ENCODE measurements around the gene PHOX2A.

The PHOX2A gene

GRCh38 chr11:72243173-72244059 is 560 bp downstream of the PHOX2A start:
- no peak overlapping the region for H3K4me3 ChIP-seq (replicated peaks; ENCODE audit: insufficient read depth, low read length)
- H3K27ac ChIP-seq (replicated peaks), result no peak overlapping the region
- DNase-seq (ENCODE audit: low read depth in 1 of 2, low spot score in 1 of 2), result no peak
- TF ChIP-seq GABPA (IDR thresholded peaks at IDR 0.05; ENCODE audit: low read depth) (no peak), CTCF (IDR thresholded peaks at IDR 0.05; ENCODE audit: insufficient read depth, low read length) (no peak), POLR2AphosphoS5 (IDR thresholded peaks at IDR 0.05; ENCODE audit: low read depth) (no peak), SPI1 (IDR thresholded peaks at IDR 0.05; ENCODE audit: borderline replicate concordance, low read depth) (no peak)
- TF ChIP-seq, protein P1, sequence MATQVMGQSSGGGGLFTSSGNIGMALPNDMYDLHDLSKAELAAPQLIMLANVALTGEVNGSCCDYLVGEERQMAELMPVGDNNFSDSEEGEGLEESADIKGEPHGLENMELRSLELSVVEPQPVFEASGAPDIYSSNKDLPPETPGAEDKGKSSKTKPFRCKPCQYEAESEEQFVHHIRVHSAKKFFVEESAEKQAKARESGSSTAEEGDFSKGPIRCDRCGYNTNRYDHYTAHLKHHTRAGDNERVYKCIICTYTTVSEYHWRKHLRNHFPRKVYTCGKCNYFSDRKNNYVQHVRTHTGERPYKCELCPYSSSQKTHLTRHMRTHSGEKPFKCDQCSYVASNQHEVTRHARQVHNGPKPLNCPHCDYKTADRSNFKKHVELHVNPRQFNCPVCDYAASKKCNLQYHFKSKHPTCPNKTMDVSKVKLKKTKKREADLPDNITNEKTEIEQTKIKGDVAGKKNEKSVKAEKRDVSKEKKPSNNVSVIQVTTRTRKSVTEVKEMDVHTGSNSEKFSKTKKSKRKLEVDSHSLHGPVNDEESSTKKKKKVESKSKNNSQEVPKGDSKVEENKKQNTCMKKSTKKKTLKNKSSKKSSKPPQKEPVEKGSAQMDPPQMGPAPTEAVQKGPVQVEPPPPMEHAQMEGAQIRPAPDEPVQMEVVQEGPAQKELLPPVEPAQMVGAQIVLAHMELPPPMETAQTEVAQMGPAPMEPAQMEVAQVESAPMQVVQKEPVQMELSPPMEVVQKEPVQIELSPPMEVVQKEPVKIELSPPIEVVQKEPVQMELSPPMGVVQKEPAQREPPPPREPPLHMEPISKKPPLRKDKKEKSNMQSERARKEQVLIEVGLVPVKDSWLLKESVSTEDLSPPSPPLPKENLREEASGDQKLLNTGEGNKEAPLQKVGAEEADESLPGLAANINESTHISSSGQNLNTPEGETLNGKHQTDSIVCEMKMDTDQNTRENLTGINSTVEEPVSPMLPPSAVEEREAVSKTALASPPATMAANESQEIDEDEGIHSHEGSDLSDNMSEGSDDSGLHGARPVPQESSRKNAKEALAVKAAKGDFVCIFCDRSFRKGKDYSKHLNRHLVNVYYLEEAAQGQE (IDR thresholded peaks at IDR 0.05; ENCODE audit: insufficient replicate concordance, low read depth), result no peak
- peaks cover 70% of the 10 kb centered on the region for H3K27me3 ChIP-seq (ENCODE audit: insufficient read depth, poor library complexity, severe bottlenecking)

GRCh38 chr11:72242141-72242540 is 1.8 kb downstream of the PHOX2A start:
- no peak for TF ChIP-seq CTCF (IDR thresholded peaks at IDR 0.05; ENCODE audit: insufficient read depth, low read length)
- H3K4me3 ChIP-seq (replicated peaks; ENCODE audit: insufficient read depth, low read length), result no peak overlapping the region
- no peak for DNase-seq (ENCODE audit: low read depth in 1 of 2, low spot score in 1 of 2)

DNA sequence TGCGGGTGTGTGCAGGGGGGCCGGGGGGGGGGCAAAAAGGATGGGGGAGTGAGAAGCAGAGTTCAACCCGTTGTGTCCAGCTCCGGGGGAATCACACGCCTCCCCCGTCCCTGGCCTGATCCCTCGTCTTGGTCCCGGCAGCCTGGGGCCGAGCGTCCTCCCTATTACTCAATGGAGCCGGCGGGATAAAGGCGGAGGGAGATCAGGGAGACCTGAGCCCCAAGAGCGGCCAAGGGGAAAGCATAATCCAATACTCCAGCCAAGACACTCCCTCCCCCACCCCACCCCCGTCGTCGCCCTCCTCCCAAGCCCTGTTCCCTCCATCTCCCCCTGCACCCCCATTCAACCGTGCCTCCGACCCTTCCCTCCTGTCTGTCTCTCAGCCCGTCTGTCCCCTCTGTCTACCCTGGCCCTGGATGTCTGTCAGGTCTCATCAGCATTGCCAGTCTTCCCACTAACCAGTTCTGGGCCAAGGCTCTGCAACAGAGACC is 2.6 kb downstream of the PHOX2A start:
- peaks cover 58% of the 10 kb centered on the region for H3K27me3 ChIP-seq (ENCODE audit: insufficient read depth, poor library complexity, severe bottlenecking)
- no peak for DNase-seq (ENCODE audit: low read depth in 1 of 2, low spot score in 1 of 2)
- TF ChIP-seq POLR2AphosphoS5 (IDR thresholded peaks at IDR 0.05; ENCODE audit: low read depth), result no peak
- TF ChIP-seq SPI1 (IDR thresholded peaks at IDR 0.05; ENCODE audit: borderline replicate concordance, low read depth), result no peak
- TF ChIP-seq CTCF (IDR thresholded peaks at IDR 0.05; ENCODE audit: insufficient read depth, low read length), result no peak
- TF ChIP-seq, protein P1 (IDR thresholded peaks at IDR 0.05; ENCODE audit: insufficient replicate concordance, low read depth), result no peak
- TF ChIP-seq GABPA (IDR thresholded peaks at IDR 0.05; ENCODE audit: low read depth), result no peak
- H3K4me3 ChIP-seq (replicated peaks; ENCODE audit: insufficient read depth, low read length), result no peak overlapping the region
- no peak overlapping the region for H3K27ac ChIP-seq (replicated peaks)

More at GRCh38 chr11:72242141-72242540, 1.8 kb downstream of the PHOX2A start:
- no peak overlapping the region for H3K27ac ChIP-seq (replicated peaks)
- peaks cover 66% of the 10 kb centered on the region for H3K27me3 ChIP-seq (ENCODE audit: insufficient read depth, poor library complexity, severe bottlenecking)
